Measurements from ENCODE around the gene DAPK2.
"Not testable (repeated sequence)": the region's sequence is repeated elsewhere in the genome, so short reads cannot be mapped to it uniquely, and the experiment has no call there.

Gene DAPK2

DNA sequence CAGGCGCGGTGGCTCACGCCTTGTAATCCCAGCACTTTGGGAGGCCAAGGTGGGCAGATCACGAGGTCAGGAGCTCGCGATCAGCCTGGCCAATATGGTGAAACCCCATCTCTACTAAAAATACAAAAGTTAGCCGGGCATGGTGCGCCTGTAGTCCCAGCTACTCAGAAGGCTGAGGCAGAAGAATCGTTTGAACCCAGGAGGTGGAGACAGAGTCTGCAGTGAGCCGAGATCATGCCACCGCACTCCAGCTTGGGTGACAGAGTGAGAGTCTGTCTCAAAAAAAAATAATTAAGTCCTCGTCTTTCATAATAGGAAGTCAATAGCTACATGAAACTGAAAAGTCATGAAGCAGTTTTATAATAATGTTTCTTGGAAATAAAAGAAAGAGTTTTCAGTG is 7.4 kb upstream of the DAPK2 start:
- DNase-seq (ENCODE audit: low read depth), result not testable (repeated sequence)

DNA sequence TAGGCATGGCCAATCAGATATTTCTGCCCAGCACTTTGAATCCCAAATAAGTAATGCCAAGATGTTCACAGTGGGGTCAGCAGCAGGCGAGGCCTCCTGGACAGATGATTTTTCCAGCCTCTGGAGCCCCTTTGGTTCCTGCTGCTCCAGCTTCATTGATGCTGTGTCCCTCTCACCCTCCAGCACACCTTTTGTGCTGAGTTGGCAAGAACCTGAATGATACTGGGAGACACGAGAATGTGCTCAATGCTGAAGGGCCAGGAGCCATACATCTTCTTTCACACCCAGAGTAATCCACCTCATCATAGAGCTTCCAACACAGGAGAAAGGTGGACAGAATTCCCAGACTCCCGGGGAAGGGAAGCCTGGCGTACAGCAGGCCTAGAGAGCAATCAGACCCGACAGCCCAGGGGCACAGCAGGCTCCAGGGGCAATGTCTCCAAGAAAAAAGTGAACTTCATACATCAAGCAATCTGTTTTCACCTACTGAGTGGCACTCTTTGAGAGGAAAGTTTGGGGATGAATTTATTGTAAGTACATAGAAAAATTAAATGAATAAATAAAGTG is 6.7 kb upstream of the DAPK2 start:
- DNase-seq (ENCODE audit: low read depth), result no peak

DNA sequence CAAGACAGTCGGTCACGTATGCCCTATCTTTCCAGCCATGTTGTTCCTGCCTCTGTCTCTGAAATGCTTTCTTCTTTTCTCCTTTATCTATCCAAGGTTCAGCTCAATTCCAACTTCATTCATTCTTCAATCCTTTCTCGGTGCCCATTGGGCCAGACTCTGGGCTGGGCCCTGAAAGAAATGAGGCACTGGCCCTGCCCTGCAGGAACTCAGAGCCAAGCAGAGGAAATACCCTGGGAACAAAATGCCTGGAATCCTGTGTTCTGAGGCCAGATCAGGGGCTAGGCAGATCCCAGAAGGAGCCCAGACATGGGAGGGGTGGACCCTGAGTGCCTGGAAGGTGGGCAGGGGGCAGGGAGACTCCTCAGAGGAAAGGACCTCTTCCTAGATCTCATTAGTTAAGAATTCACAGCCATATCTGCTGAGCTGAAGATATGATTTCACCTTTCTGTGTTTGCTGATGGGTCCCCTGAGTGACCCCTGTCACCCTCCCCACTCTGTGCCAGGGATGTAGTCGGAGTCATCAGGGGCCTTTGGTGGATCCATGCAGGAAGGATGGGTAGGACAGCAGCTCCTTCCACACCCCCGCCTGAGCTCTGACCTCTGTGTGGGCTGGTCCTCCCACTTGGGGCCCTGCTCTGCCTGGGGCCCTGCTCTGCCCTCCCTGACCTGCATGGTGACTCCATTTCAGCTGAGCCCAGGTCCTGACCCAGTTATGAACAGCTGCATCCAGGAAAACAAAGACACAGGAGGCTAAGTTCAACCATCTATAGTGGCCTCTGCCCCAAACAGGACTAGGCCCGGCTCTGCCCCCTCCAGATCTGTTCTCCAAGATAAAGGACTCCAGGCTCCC is 5.3 kb upstream of the DAPK2 start:
- DNase-seq (ENCODE audit: low read depth), result no peak

DNA sequence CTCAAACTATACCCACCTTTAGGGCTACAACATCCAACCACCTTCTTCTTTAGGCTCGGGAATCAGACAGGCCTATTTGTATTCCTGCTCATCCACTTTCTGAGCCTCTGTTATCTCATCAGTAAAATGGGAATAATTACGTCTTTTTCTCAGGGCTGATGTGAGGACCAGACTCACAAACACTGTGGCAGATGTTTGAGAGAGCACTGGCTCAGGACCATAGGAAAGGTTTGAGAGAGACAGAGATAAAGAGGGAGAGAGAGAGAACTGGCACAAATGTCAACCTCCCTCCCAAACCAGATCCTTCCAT is 4.8 kb upstream of the DAPK2 start:
- no peak for DNase-seq (ENCODE audit: low read depth)

DNA sequence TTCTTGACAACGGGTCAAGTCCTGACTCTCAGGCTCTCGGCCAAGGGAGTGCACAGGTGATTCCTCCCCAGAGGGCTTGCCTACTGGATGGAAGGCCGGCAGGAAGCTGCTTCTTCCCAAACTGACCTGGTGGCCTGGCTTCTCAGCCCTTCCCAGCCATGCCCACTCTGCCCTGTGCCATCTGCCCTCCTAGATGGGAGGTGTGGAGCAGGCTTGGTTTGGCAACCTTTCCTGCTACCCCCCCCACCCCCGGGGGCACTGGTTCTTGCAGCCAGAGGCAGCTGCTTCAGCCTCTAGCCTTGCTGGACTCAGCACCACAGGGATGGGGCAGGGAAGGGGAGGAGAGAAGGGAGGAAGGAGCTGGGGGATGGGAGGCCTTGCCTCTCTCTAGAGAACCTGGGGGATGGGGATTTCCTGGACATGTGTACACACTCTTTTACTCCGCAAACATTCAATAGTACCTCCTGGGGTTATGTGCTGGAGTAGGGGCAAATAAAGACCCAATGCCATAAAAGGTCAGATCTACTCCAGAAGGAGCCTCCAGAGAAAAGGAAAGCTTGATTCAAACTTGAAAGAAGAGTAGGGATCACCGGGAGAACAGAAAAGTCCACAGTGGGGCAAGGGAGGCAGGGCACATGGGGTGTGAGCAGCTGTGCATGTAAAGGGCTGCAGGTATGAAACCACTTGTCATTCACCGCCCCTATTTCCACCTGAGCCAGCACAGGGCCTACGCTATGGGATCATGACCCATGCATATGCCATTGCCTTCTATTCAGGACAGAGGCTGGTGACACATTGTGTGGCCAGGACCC is 4.2 kb upstream of the DAPK2 start:
- no peak for DNase-seq (ENCODE audit: low read depth)

DNA sequence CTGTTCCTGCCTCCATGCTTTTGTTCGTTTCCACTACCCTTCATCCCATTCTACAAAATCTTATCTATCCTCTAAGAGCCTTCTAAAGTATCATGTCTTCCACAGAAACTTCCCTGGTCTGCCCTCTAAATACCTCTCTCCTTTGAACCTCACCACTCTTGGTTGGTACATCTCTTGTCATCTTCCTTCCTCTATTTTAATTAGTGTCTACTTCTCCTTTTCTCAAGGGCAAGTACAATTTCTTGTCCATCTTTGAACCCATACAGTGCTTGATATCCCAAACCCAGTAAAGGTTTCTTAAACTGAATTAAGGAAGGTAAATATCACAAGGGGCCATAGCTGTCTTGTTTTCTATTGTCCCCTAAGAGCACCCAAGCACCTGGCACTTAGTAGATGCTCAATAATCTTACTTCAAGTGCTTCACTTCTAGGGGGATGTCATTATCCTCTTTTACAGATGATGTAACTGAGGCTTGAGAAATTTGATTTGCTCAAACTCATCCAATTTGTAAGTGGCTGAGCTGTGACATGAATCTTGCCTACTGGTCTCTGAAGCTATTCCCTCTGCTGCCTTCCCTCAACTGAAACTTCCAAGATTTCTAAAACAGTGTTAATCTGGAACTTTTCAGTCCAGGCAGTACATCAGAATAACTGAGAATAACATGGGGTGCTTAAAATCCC is 2.6 kb upstream of the DAPK2 start:
- no peak for DNase-seq (ENCODE audit: low read depth)

DNA sequence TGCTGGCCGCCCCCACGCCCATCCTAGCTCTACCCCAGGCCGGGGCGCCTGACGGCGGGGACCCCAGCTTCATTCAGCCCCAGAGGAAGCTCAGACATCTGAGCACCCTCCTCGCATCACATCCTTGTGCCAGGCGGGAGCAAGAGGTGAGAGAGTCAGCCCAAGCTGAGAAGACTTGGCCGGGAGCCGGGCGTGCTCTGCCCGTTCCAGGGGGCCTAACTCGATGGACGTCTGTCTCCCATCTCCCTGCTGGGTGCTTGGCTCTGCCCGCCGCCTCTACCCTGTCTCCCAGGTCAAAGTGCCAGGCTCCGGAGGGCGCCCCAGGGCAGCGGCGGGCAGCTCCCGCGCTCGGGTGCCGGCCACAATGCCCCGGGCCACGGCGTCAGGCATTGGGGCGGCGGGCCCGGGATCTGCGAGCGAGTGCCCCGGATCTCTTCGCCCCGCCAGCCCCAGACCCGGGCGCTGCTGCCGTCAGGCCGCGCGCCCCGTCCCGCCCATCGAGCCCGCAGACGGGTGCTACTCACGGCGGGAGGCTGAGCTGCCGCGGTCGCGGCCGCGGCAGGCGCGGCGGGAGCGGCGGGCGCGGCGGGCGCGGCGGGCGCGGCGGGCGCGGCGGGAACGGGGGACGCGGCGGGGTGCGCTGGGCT is 388 bp downstream of the DAPK2 start:
- no peak for DNase-seq (ENCODE audit: low read depth)

DNA sequence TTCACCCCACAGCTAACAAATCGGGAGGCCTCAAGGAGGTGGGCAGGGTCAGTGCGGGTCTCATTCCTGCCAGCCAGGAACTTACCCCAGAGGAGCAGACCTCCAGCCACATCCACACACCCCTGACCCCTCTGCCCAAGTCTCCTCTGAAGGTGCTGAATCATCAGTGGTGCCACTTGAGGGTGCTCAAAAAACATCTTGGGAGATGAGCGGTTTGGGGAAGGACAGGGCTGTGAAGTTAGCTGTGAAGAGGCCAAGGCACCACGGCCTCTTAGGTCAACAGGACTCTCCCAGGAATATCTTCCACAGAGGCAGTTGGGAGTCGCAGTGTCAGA is 1.2 kb downstream of the DAPK2 start:
- no peak for DNase-seq (ENCODE audit: low read depth)

DNA sequence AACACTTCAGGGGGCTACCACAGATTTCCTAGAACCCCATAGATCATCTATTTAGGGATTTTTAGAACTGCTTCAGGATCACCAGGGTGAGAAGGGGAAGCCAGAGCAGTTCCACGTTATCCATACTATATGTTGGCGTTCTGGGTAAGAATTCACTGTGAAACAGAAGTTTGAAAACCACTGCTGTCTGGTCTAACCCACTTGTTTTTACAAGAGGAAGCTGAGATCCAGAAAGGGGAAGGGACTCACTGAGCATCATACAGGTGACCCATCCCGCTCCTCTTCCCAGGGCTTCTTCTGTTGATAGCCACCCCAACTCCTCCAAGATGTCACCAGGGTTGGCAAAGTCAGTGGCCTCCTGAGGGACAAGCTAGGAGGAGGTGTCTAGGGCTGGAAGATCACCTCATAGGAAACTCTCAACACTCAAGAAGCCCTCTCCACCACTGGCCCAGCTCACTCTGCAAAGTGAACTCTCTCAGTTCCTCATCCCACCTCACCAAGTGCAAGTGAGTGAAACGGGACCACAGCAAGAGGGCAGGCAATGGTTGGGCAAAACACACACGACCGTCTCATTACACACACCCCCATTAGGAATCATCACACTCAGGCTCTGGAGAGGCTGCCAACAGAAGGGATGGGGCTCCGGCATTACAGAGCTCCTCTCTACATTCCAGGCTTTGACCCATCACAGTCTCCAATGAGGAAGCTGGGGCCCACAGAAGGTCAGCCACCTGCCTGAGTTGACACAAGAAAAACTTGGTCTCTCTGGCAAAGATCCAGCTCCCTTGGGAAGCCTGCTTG is 1.8 kb downstream of the DAPK2 start:
- DNase-seq (ENCODE audit: low read depth), result no peak

DNA sequence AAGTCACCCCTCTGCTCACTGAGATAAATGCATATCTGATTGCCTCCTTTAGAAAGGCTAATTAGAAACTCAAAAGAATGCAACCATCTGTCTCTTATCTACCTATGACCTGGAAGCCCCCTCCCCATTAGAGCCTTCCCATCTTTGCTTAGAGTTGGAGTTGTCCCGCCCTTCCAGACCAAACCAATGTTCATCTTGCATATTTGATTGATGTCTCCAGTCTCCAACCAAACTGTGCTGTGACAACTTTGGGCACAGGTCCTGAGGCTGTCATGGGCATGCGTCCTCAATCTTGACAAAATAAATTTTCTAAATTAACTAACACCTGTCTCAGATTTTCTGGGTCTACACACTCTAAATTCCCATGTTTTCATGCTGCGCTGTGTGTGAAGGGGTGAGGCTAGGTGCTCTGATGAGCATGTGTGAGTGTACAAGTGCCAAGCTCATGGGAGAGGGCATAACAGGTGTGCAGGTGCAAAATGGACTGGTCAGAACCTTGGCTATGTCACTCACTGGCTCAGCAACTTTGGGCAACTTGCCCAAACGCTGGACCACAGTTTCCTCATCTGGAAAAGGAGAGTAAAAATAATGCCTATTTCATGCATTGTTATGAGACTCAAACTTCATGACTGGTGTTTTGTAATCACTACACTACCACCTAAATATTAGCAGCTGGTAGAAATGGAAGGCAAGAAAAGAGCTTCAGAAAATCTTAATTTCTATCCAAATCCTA is 7.2 kb downstream of the DAPK2 start:
- DNase-seq (ENCODE audit: low read depth), result no peak

DNA sequence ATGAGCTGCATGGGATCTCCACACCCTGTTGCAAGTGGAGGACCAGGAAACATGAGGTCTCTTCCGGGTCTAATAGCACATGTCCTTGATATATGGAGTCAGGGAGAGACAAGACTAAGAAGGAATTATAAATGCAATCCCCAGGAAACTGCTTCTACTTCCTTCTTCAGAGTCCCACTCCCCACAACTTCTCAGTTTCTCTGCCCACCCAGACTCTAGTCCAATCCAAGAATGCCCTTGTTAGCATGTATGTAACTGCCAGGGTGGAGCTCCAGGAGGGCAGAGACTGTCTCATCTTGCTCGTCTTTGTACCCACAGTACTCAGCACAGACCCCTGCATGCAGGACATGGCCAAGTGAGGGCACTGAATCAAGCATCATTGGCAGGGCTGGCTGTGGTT is 8.3 kb downstream of the DAPK2 start:
- DNase-seq (ENCODE audit: low read depth), result no peak

DNA sequence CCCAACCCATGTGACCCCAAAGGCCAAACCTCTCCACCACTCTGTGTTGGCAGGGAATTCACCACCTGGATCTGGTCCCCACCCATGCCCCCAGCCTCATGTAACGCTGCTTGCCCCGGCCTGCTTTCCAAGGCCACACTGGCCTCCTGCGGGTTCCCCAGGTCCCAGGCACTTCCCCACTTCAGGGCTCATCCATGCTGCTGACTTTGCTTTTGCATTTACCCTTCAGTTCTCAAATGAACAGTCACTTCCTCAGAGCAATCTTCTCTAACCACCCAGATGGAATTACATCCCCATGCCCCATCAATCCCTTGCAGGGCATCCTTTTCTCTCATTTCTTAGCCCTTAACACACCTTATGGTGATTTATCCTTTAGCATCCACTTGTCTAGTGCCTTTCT is 9.2 kb downstream of the DAPK2 start:
- no peak for DNase-seq (ENCODE audit: low read depth)

DNA sequence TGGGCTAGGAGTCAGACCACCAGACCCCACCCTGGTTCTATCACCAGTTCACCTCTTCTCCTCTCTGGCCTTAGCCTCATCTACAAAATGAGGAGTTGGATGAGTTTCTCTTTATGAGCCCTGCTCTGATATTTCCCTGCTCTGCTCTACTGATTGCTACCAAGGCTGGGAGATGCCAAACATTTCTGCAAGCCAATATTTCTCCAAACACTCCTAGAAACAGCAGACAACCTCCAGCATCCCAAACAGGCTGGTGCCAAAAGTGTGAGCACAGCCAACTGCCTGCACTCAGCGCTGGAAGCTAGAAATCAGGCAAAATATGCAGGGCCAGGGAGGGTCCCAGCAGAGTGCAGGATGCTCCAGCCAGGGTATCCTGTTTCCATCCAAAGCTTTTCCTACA is 10.8 kb downstream of the DAPK2 start:
- no peak for DNase-seq (ENCODE audit: low read depth)

DNA sequence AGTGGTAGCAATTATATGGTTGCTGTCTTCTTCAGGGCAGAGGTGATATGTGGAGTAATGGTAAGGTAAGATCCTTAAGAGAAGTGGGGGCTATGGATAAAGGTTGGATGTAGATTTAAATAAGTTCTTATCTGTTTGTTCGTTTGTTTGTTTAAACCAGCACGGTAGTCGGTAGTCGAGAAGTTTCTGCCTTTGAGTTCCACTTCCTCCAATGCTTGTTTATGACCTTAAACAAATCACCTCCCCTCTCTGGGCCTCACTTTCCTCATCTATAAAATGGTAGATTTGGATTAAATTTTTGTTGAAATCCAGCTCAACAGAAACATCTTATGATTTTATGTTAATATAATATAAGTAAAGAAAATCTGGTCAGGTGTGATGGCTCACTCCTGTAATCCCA is 11.8 kb downstream of the DAPK2 start:
- no peak for DNase-seq (ENCODE audit: low read depth)

DNA sequence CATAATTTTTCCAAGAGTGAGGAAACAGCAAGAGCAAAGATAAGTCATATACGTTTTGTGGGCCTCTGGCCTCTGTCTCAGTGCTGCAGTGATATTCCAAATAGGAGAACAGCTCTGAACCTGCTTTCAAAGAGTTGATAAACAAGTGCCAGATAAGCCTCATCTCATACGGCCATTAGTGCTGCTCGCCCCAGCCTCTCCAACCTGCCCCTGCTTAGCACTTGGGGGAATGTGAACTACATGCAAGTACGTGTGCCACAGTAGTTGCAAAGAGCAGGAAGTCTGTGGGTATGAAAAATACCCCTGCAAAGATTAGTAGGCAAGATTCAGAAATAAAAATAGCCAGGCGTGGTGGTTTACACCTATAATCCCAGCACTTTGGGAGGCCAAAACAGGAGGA is 14.0 kb downstream of the DAPK2 start:
- DNase-seq (ENCODE audit: low read depth), result no peak

DNA sequence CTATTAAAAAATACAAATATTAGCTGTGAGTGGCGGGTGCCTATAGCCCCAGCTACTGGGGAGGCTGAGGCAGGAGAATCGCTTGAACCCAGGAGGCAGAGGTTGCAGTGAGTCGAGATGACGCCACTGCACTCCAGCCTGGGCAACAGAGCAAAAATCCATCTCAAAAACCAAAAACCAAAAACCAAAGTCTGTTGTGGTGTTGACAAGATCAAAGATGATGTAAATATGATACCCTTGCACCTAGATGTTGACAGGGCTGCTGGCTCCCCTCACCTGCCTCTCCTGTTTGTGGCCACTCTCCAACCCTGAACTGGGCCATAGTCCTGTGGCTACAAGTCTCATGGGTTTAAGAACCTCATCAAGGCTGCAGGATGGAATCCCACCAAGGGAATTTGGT is 16.2 kb downstream of the DAPK2 start:
- no peak for DNase-seq (ENCODE audit: low read depth)

DNA sequence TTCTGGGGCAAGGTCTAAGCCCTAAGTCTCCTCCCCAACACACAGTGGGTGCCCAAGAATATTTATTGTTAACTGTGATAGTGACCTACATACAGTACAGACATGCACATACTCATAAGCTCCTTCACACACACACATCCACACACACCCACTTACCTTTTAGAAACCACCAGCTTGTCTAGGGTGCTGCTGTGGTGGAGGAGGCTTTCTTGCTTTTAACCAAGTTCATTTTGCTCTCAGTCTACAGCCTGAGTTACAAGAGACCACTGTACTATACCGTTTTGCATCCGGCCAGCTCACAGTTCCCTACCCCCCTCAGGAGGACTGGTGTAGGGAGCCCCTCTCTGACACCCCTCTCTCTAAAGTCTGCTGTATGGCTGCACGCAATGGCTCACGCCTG is 16.7 kb downstream of the DAPK2 start:
- no peak for DNase-seq (ENCODE audit: low read depth)

DNA sequence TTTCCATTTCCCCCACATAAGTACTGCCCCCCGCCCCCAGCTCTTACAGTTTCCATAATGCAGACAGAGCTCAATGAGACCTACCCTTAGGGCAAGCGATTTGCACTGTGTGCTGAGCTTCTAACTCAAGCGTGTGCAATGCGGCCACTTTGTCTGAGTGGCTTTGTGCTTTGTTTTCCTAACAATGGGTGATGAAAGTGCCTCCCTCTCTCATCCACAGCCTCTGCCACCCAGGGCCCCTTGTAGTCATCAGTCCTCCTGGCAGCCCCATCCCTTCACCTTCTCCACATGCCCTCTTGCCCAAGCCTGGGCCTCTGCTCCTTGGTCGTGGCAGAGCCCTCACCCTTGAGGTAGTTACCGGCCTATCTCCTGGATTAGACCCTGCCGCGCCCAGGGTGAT is 17.2 kb downstream of the DAPK2 start:
- DNase-seq (ENCODE audit: low read depth), result no peak

DNA sequence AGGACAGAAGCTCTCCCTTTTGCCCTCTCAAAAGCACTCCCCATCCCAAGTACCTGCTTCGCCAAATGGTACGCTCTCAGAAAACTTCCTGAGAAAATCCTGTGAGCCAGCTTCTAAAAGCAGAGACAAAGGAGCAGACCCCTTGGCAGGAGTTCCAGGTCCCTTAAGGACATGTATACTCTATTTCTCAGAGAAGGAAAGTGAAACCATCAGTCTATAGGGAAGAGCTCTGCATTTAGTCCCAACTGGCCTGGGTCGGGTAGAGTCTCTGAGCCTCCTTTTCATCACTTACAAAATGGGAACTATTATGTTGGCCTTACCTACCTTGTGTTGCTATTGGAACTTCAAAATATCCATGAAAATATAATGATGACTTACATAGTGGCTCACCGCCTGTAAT is 19.7 kb downstream of the DAPK2 start:
- DNase-seq (ENCODE audit: low read depth), result no peak

DNA sequence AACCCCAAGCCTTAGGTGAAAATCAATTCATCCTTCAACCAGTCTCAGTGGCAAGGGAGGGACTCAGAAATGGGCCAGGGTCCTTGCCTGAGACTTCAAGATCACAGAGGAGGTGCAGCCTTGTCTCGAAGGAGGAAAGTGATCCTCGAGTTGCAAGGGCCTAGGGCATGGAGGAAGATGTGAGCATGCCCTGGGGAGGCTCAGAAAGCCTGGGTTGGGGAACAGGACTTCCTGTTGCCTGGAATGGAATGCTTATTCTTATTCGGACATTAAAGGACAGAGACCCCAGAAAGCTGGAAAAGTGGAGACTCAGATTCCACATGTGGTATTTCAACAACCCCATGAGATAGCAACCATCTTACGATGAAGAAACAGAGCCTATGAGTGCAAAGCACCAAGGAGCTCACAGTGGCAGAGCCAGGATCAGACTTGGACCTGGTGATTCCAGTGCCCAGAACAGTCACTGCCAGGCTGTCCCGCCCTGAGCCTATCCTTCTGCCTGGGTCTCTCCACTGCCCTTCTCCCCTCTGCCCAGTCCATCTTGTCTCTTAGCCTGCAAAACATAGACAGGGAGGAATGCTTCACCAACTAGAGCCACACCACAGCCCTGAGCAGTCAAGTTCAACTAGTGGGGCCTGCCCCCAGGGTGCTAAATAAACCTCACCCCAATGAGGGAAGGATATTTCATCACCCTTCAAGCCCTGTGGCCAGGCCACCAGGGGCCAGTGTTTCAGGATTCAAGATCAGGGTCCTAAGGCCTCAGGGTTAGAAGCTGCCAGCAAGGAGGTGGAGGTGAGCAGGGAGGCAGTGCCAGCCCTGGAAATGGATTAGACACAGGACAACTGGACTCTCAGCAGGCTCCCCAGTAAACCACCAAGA is 21.9 kb downstream of the DAPK2 start:
- no peak for DNase-seq (ENCODE audit: low read depth)

Data from T follicular helper cell (primary cell).